Measurements from ENCODE around the gene KAT8.

Gene KAT8

GRCh38 chr16:31108794-31109558, 8.5 kb upstream of the KAT8 start:
- FAIRE-seq = no peak

- no peak for FAIRE-seq
Observed at GRCh38 chr16:31109622-31110021, 7.8 kb upstream of the KAT8 start.

- no peak for FAIRE-seq
Observed at GRCh38 chr16:31110106-31111034, 7.1 kb upstream of the KAT8 start.

- FAIRE-seq = no peak
Observed at GRCh38 chr16:31111881-31112466, 5.5 kb upstream of the KAT8 start.

- no peak for FAIRE-seq
Observed at GRCh38 chr16:31112711-31113110, 4.8 kb upstream of the KAT8 start.

- FAIRE-seq = no peak
Observed at GRCh38 chr16:31113121-31114120, 4.0 kb upstream of the KAT8 start.

- FAIRE-seq = no peak
Observed at GRCh38 chr16:31114468-31114867, 3.0 kb upstream of the KAT8 start.

- no peak for FAIRE-seq
Observed at GRCh38 chr16:31118223-31119155, 1.0 kb downstream of the KAT8 start.

GRCh38 chr16:31120129-31120528, 2.7 kb downstream of the KAT8 start:
- no peak for FAIRE-seq

- FAIRE-seq = no peak
Observed at GRCh38 chr16:31125844-31126243, 8.4 kb downstream of the KAT8 start.

GRCh38 chr16:31127182-31127581, 9.7 kb downstream of the KAT8 start:
- FAIRE-seq = no peak

GRCh38 chr16:31128711-31129567, 11.5 kb downstream of the KAT8 start:
- FAIRE-seq = no peak

GRCh38 chr16:31129568-31130335, 12.3 kb downstream of the KAT8 start:
- FAIRE-seq = no peak

GRCh38 chr16:31130336-31130891, 12.9 kb downstream of the KAT8 start:
- no peak for FAIRE-seq

- FAIRE-seq = no peak
Observed at GRCh38 chr16:31130899-31131298, 13.4 kb downstream of the KAT8 start.

GRCh38 chr16:31131416-31131815, 14.0 kb downstream of the KAT8 start:
- no peak for FAIRE-seq

GRCh38 chr16:31131841-31132271, 14.4 kb downstream of the KAT8 start:
- no peak for FAIRE-seq

GRCh38 chr16:31132303-31132979, 15.0 kb downstream of the KAT8 start:
- FAIRE-seq = no peak
